Measurements from ENCODE around the gene TMEM108.

DNA sequence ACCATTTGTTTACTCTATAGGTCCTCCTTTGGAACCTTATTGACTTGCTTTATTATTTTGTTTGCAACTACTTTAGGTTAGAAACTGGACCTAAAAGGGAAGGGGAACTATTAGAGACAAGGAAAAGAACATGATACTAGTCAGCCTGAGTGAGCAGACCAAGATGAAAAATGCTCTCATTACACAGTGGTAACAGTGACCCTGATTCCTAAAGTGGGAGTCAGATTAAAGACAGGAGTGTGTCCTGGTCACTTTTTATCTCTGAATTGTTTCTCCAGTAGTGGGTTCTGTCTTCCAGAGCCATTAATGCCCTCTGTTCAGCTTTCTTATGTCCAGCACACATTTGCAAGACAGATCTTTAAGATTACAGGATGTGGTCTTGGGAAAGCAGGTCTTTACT lies 124.1 kb downstream of the TMEM108 start:
- TF ChIP-seq, protein P1, sequence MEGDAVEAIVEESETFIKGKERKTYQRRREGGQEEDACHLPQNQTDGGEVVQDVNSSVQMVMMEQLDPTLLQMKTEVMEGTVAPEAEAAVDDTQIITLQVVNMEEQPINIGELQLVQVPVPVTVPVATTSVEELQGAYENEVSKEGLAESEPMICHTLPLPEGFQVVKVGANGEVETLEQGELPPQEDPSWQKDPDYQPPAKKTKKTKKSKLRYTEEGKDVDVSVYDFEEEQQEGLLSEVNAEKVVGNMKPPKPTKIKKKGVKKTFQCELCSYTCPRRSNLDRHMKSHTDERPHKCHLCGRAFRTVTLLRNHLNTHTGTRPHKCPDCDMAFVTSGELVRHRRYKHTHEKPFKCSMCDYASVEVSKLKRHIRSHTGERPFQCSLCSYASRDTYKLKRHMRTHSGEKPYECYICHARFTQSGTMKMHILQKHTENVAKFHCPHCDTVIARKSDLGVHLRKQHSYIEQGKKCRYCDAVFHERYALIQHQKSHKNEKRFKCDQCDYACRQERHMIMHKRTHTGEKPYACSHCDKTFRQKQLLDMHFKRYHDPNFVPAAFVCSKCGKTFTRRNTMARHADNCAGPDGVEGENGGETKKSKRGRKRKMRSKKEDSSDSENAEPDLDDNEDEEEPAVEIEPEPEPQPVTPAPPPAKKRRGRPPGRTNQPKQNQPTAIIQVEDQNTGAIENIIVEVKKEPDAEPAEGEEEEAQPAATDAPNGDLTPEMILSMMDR (IDR thresholded peaks at IDR 0.05) = no peak
- TF ChIP-seq POLR2A (IDR thresholded peaks at IDR 0.05) = no peak

All from thyroid gland (tissue), 4 donors.